ENCODE results near the gene C2orf42.

DNA sequence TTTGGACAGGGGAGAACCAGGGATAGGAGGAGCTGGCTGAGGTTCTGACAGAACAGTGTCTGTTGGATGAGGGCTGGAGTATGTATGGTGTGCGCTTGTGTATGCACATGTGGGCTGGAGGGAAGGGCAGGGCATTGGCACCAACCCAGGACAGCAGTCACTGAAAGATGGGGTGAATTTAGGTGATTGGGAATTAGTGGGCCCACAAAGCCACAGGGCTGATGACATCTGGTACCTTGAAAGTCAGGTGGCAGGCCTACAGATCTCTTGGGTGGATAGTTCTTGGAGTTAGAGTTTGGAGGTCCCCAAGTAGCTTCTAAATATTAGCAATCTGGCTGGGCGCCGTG is 45.7 kb downstream of the C2orf42 start:
- TF ChIP-seq, protein P1, sequence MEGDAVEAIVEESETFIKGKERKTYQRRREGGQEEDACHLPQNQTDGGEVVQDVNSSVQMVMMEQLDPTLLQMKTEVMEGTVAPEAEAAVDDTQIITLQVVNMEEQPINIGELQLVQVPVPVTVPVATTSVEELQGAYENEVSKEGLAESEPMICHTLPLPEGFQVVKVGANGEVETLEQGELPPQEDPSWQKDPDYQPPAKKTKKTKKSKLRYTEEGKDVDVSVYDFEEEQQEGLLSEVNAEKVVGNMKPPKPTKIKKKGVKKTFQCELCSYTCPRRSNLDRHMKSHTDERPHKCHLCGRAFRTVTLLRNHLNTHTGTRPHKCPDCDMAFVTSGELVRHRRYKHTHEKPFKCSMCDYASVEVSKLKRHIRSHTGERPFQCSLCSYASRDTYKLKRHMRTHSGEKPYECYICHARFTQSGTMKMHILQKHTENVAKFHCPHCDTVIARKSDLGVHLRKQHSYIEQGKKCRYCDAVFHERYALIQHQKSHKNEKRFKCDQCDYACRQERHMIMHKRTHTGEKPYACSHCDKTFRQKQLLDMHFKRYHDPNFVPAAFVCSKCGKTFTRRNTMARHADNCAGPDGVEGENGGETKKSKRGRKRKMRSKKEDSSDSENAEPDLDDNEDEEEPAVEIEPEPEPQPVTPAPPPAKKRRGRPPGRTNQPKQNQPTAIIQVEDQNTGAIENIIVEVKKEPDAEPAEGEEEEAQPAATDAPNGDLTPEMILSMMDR (IDR thresholded peaks at IDR 0.05; ENCODE audit: borderline replicate concordance, extremely low read depth, low read length, poor library complexity, severe bottlenecking), result no peak
- no peak for TF ChIP-seq EZH2 (IDR thresholded peaks at IDR 0.05; ENCODE audit: borderline replicate concordance, low read depth, low read length, severe bottlenecking)

Data from DND-41 (cell line).